Limb (tissue), 2 donors: ENCODE results near the gene UNC79.
"Not testable (repeated sequence)": the region's sequence is repeated elsewhere in the genome, so short reads cannot be mapped to it uniquely, and the experiment has no call there.

Experiments used
- DNase-seq, 2 donors: peaks; one replicate each; pipeline ENCODE4 v3.0.0-alpha.2; 2016; ENCODE audit errors: extremely low spot score in 2 of 2

The UNC79 gene

DNA sequence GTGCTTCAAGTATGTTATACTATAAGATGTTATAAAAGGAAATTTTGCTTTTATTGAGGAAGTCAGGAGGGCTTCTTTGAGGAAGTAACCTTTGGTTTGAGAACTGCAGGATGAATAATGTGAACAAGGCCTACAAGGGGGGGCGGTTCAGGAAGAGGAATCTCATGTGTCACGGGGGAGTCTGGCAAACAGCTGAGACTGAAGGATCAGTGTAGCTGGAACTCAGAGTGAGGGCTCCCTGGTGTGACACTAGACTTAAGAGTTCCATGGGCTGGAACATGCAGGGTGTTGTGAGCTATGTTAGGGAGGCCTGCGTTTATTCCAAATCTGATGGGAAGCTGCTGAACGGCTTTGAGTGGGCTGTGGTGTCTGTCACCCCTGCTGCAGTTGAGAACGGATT is 62.3 kb downstream of the UNC79 start:
- no peak for DNase-seq

GRCh38 chr14:93493622-93494021 is 62.9 kb downstream of the UNC79 start:
- not testable (repeated sequence) for DNase-seq

DNA sequence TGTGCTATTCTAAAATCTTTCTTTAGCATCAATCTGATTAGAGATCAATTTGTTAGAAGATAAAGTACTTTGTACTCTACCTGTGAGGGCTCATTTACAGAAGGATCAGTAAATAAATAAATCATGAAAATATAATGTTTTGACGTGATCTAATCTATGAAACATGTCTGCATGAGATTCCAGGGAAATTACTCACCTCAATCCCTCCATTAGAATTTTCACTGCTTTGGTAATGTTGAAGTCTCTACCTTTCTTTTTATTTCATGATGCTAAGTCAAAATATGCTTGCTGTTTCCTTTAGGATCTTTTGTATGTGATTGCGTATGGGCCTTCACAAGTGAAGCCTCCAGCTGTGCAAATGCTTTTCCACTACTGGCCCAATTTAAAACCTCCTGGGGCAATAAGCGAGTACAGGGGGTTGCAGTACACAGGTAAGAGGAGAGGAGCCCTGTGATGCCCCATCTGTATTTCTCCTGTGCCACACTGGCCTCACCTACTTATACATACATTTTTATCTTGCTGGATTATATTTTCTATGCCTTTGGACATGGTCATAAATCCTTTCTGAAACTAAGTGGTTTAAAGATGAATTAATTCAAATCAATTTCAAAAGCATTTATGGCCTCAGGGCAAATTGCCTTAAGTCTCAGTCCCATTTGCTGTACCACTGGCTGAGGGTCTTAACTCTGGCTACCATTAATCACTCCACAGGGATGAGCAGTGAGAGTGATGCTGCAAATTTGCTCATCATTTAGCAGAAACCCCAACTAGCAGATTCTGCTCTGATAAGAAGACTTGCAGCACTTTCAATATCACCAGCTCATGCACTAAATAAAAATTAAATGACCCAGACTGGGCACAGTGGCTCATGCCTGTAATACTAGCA is 66.4 kb downstream of the UNC79 start:
- no peak for DNase-seq

GRCh38 chr14:93510056-93510455 is 79.3 kb downstream of the UNC79 start:
- DNase-seq: no peak

DNA sequence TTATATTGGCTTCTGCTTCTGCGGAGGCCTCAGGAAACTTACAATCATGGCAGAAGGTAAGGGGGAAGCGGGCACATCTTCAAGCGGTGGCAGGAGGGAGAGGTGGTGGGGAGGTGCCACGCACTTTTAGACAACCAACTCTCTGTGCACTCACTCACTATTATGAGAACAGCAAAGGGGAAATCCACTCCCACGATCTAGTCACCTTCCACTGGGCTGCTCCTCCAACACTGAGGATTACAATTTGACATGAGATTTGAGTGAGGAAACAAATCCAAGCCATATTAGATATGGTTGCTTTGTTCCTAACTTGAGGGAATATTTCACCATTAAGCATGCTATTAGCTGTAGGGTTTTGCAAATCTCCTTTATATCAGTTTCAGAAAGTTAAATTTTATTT is 80.3 kb downstream of the UNC79 start:
- DNase-seq: no peak

GRCh38 chr14:93520053-93520607 is 89.4 kb downstream of the UNC79 start:
- no peak for DNase-seq

DNA sequence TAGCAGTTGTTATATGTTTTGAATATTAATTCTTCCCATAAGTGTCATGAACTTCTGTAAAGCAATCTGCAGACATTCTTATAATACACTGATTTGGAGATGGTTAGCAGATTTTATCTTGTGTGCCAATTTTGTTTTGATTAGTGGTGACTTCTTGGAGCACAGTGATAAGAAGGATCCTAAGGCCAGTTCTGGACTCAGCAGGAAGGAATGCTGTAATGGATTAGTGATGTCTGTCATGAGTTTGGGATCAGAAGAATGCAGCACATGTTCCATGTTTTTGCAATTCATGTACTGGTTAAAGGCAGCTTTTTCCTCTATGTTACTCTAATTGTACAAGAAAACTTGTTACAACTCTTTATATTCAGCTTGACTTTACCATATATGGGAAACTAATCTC is 91.5 kb downstream of the UNC79 start:
- DNase-seq: no peak

DNA sequence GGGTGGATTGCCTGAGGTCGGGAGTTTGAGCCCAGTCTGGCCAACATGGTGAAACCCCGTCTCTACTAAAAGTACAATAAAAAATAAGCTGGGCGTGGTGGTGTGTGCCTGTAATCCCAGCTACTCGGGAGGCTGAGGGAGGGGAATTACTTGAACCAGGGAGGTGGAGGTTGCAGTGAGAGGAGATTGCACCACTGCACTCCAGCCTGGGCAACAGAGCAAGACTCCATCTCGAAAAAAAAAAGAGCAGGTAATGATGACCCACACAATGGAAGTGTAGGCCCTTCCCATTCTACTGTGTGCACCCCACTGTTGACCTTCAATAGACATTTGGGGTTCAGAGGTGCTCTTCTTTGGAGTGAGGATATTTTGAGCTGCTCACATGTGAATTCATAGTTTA is 94.5 kb downstream of the UNC79 start:
- DNase-seq: not testable (repeated sequence)

DNA sequence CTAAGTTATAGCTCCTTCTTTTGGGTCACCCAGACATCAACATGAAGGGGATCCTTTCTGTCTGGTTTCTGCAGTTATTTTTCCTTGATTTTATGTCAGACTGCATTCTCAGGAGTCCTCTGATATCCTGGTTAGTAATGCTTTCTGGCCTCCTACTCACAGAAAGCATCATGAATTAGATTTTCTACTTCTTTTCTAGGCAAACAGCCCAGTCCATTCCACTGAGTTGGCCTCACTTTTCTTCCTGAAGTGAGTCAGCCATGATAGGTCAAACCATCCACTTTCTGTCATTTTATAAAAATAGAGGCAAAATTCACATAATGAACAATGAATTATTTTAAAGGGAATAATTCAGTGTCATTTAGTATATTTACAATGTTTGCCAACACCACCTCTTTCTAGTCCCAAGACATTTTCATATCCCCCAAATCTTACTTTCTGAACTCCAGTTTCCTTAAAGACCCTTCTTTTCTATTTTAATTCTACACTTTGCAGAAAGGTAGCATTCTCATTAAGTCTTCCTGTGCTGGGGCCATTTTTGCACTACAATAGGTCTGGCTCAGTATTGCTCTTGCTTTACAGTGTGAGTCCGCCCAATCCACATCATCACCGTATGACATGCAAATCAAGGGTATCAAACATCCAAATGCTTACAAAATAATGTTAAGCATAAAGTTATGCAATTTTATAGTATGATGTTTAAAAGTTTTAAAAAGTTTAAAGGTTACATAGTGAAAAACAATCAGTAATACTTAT is 95.1 kb downstream of the UNC79 start:
- DNase-seq: peak in 1 of 2 donors; percentile 7

GRCh38 chr14:93527203-93527607 is 96.5 kb downstream of the UNC79 start:
- DNase-seq: no peak

DNA sequence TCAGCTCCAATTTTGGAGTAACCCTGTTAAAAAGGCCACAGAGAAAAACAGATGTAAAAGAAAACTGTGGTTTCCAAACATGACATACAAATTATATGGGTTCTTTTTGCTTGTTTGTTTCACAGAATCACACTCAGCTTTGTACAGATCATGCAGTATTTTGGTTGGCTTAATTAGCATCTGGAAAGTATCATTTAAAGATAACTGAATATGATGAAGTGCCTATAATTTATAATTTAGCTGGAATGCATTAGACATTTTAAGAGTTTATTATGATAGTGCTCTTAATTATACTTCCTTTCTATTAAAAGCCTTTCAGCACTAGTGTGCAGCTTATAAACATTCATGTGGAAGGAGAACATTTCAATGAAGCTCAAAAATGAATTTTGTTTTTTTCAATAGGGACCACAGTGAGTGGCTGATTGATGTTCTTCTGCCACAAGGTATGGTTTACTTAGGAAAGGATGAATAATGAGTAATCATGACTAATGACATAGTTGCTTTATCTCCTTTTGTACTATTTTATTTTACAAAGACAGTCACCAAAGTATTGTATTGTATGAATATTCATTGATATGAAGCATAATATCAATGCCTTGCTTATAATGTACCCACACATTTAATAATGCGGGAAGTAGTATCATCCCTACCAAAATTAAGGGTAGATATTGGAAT is 98.3 kb downstream of the UNC79 start:
- no peak for DNase-seq

GRCh38 chr14:93531644-93532043 is 100.9 kb downstream of the UNC79 start:
- no peak for DNase-seq

GRCh38 chr14:93532541-93532940 is 101.8 kb downstream of the UNC79 start:
- no peak for DNase-seq

DNA sequence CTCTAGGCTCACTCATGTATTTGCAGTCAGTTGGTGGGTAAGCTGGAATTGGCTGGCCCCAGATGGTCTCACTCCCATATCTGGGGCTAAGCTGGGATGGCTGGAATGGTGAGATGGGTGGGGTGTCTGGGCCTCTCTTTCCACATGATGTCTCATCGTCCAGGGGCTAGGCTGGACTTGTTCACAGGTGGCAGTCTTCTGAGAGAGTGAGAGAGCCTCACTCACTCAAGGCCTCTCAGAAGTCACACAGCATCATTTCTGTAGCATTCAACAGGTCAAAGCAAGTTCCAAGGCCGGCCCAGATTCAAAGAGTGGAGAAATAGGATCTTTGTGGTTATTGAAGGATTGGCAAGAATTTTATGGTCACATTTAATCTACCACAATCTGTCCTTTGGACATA is 102.7 kb downstream of the UNC79 start:
- no peak for DNase-seq

GRCh38 chr14:93533842-93534241 is 103.1 kb downstream of the UNC79 start:
- no peak for DNase-seq

- DNase-seq: no peak
Observed at GRCh38 chr14:93535537-93535936, 104.8 kb downstream of the UNC79 start.

DNA sequence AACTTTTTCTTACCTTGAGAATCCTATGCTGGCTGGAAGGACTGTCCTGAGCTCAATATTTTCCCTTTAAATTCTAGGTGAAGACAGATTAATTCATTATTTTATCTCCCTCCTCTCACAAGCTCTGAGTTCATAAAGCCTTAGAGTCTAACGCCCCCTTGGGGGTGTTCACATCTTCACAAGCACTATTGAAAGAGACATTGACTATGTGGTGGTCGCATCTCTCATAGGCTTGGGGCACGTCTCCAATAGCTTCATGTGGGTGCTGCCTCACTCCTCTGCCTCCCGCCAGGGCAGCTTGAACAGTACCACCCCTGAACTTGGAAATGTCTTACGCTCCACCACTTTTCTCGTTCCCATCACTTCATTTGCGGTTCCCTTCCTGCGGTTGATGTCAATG is 106.2 kb downstream of the UNC79 start:
- DNase-seq: no peak

- DNase-seq: no peak
Observed at GRCh38 chr14:93537951-93538350, 107.2 kb downstream of the UNC79 start.

- DNase-seq: no peak
Observed at GRCh38 chr14:93538413-93538812, 107.7 kb downstream of the UNC79 start.

GRCh38 chr14:93540235-93540634 is 109.5 kb downstream of the UNC79 start:
- no peak for DNase-seq

- DNase-seq: peak in 1 of 2 donors; percentile 44
Observed at GRCh38 chr14:93543766-93544165, 113.0 kb downstream of the UNC79 start.

GRCh38 chr14:93544212-93544611 is 113.5 kb downstream of the UNC79 start:
- no peak for DNase-seq
